Measurements from ENCODE around the gene N4BP2L2.

DNA sequence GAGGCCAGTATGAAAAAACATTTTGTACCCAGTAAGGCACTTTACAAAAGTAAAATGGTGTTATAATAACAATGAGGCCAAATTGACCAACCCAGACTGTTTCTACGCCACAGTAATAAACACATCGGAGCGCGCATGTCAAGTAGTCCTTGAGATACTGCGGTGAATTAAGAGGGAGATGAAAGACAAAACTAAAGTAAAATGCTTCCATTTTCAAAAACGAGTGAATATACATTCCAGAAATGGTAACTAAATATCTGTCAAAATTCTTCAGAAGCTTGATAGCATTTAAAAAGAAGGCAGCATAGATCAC, 129.6 kb downstream of the N4BP2L2 start:
- TF ChIP-seq POLR2A (IDR thresholded peaks at IDR 0.05) (no peak), EP300 (IDR thresholded peaks at IDR 0.05) (no peak)
- TF ChIP-seq, protein P1, sequence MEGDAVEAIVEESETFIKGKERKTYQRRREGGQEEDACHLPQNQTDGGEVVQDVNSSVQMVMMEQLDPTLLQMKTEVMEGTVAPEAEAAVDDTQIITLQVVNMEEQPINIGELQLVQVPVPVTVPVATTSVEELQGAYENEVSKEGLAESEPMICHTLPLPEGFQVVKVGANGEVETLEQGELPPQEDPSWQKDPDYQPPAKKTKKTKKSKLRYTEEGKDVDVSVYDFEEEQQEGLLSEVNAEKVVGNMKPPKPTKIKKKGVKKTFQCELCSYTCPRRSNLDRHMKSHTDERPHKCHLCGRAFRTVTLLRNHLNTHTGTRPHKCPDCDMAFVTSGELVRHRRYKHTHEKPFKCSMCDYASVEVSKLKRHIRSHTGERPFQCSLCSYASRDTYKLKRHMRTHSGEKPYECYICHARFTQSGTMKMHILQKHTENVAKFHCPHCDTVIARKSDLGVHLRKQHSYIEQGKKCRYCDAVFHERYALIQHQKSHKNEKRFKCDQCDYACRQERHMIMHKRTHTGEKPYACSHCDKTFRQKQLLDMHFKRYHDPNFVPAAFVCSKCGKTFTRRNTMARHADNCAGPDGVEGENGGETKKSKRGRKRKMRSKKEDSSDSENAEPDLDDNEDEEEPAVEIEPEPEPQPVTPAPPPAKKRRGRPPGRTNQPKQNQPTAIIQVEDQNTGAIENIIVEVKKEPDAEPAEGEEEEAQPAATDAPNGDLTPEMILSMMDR (IDR thresholded peaks at IDR 0.05), result no peak
